GM21515 (cell line): Measurements from ENCODE around the gene FAIM2.

Experiments
- ATAC-seq: cut with Tn5 transposase; IDR thresholded peaks from one replicate; pipeline ENCODE4 v1.9.1; 2021; ENCODE audit not compliant: unreplicated experiment

The FAIM2 gene

DNA sequence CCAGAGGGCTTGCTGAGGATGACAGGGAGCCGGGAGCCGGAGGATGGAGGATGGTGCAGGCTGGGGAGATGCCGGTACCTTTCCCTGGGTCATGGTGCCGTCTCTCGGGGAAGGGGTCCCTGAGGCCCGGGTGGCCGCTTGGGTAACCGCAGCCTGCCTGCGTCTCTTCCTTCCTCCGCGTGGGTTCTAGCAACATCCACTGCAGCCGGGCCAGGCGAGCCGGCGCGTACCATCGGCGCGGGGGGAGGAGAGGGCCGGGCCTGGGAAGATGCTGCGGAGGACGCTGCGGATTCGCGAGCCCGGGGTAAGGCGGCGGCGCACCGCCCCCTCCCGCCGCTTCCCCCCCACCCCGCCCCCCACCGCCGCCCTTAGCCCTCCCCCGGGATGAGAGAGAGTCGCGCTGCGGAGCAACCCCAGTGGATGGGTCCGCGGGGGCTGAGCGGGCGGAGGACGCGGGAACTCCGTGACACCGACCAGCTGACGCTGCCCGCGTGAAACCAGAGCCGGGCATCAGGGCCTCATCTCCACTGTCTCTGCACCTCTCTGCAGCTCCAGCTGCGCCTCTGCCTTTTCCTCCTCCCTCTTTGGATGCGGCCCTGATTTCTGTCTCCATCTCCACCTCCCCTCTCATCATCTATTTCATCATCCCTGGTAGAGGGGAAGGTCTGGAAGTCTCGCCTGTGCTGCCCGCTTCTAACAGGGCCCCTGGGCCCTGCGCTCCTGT lies at the start of gene FAIM2:
FAIM2 (minus strand) TSS at position 201 of the 724 bp plus-strand sequence; CDS start at position 93, 108 bp downstream.
- no peak for ATAC-seq

GRCh38 chr12:49953151-49953550 lies 49.5 kb upstream of the FAIM2 start:
- no peak for ATAC-seq

- no peak for ATAC-seq
Observed at GRCh38 chr12:49952391-49953055, 48.8 kb upstream of the FAIM2 start.

GRCh38 chr12:49951411-49952240 lies 47.9 kb upstream of the FAIM2 start:
- no peak for ATAC-seq

GRCh38 chr12:49950273-49951251 lies 46.9 kb upstream of the FAIM2 start, which contains the start of gene AQP2:
Gene AQP2 (plus strand): TSS chr12:49950737. CDS start chr12:49950831, 94 bp downstream.
- ATAC-seq = no peak

DNA sequence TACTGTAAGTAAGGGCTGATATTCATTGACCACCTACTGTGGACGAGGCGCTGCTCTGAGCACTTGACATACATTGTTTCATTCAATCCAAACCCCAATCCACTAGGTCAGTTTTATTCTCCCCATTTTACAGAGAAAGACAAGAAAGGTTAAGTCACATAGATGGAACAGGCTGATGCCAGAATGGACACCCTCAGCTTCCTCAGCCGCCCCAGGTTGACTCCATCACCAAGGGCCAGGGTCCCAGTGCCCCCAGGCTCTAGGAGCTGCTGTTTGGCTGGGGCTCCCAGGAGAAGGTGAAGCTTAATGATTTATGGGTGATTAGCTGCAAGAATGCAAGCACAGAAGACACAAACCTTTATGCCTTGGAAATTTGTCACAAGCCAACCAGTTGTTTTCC lies 46.2 kb upstream of the FAIM2 start:
- no peak for ATAC-seq

- ATAC-seq = no peak
Observed at GRCh38 chr12:49948866-49949845, 45.5 kb upstream of the FAIM2 start.

- no peak for ATAC-seq
Observed at GRCh38 chr12:49947593-49948226, 44.0 kb upstream of the FAIM2 start.

GRCh38 chr12:49946497-49946896 lies 42.8 kb upstream of the FAIM2 start:
- no peak for ATAC-seq

- no peak for ATAC-seq
Observed at GRCh38 chr12:49946086-49946485, 42.4 kb upstream of the FAIM2 start.

GRCh38 chr12:49945394-49946080 lies 41.8 kb upstream of the FAIM2 start:
- ATAC-seq = peak; percentile 79

GRCh38 chr12:49944718-49945117 lies 41.0 kb upstream of the FAIM2 start:
- ATAC-seq = no peak

DNA sequence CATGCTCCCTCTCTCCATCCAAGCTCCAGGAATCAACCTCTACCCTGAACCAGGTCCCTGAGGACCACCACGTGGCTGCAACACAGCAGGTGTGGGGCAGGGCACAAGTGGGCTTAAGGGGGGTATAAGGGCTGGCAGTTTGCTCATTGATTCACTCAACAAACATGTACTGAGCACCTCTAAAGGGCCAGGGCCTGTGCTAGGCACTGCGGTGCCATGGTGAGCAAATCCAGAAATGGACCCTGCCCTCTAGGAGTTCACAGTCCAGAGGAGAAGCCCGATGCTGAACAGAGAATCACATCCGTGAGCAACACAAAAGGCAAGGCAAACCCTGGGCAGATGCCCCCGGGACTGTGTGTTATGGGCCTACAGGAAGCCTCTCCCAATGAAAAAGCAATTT lies 40.3 kb upstream of the FAIM2 start:
- ATAC-seq = no peak

GRCh38 chr12:49943625-49943960 lies 39.9 kb upstream of the FAIM2 start:
- ATAC-seq = no peak

DNA sequence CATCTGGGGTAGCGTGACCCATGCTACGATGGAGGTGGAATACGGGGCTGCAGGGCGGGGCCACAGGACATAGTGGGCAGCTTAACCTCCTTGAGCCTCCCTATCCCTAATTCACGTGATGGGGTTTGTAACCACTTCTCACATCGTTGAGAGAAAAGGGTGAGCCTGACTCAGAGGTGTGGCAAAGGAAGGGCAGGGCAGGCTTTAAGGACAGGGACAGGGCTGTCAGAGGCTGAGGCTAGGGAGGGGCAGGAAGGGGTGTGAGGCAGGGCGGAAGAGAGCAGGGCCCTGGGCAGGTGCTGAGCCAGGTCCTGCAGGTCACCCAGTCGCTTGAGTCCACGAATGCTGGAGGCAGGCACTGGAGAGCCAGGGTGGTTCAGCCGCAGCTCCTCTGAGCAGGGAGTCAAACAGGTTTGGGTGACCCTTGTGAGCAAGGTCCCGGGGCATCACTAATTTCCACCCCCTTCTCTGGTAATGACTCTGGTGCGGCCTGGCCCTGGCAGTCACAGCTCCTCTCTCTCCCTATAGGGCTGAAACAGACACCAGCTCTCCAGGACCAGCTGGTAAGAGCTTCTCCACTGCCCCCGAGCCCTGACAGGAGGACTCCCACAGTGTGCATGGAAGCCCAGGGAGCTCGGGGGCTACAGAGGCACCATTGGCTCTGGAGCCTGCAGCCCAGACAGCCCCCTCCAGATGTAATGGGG lies 39.4 kb upstream of the FAIM2 start:
- ATAC-seq = no peak

GRCh38 chr12:49942512-49942893 lies 38.8 kb upstream of the FAIM2 start:
- no peak for ATAC-seq

GRCh38 chr12:49941556-49942511 lies 38.1 kb upstream of the FAIM2 start:
- ATAC-seq = no peak
